Measurements from ENCODE around the gene THSD7B.

THSD7B gene

GRCh38 chr2:137205324-137205723 lies 440.0 kb downstream of the THSD7B start:
- DNase-seq (ENCODE audit: low spot score), result no peak

GRCh38 chr2:137206069-137206468 lies 440.7 kb downstream of the THSD7B start:
- no peak for DNase-seq (ENCODE audit: low spot score)

GRCh38 chr2:137207030-137207429 lies 441.7 kb downstream of the THSD7B start:
- no peak for DNase-seq (ENCODE audit: low spot score)

GRCh38 chr2:137208431-137208891 lies 443.1 kb downstream of the THSD7B start:
- no peak for DNase-seq (ENCODE audit: low spot score)

GRCh38 chr2:137210039-137210438 lies 444.7 kb downstream of the THSD7B start:
- no peak for DNase-seq (ENCODE audit: low spot score)

- no peak for DNase-seq (ENCODE audit: low spot score)
Observed at GRCh38 chr2:137211761-137212160, 446.4 kb downstream of the THSD7B start.

GRCh38 chr2:137220438-137220993 lies 455.2 kb downstream of the THSD7B start:
- DNase-seq (ENCODE audit: low spot score), result no peak

GRCh38 chr2:137221797-137222492 lies 456.6 kb downstream of the THSD7B start:
- no peak for DNase-seq (ENCODE audit: low spot score)

- DNase-seq (ENCODE audit: low spot score), result no peak
Observed at GRCh38 chr2:137223722-137224121, 458.4 kb downstream of the THSD7B start.

- no peak for DNase-seq (ENCODE audit: low spot score)
Observed at GRCh38 chr2:137228566-137228965, 463.2 kb downstream of the THSD7B start.

- no peak for DNase-seq (ENCODE audit: low spot score)
Observed at GRCh38 chr2:137229834-137230233, 464.5 kb downstream of the THSD7B start.

- DNase-seq (ENCODE audit: low spot score), result no peak
Observed at GRCh38 chr2:137231628-137232027, 466.3 kb downstream of the THSD7B start.

GRCh38 chr2:137232076-137232475 lies 466.7 kb downstream of the THSD7B start:
- DNase-seq (ENCODE audit: low spot score), result no peak

- DNase-seq (ENCODE audit: low spot score), result no peak
Observed at GRCh38 chr2:137233091-137233490, 467.7 kb downstream of the THSD7B start.

GRCh38 chr2:137237055-137237454 lies 471.7 kb downstream of the THSD7B start:
- DNase-seq (ENCODE audit: low spot score), result no peak

- no peak for DNase-seq (ENCODE audit: low spot score)
Observed at GRCh38 chr2:137238065-137238464, 472.7 kb downstream of the THSD7B start.

- no peak for DNase-seq (ENCODE audit: low spot score)
Observed at GRCh38 chr2:137249463-137250130, 484.3 kb downstream of the THSD7B start.

GRCh38 chr2:137250401-137250800 lies 485.1 kb downstream of the THSD7B start:
- DNase-seq (ENCODE audit: low spot score), result no peak

- DNase-seq (ENCODE audit: low spot score), result no peak
Observed at GRCh38 chr2:137251045-137251444, 485.7 kb downstream of the THSD7B start.

- DNase-seq (ENCODE audit: low spot score), result no peak
Observed at GRCh38 chr2:137252934-137253333, 487.6 kb downstream of the THSD7B start.

GRCh38 chr2:137254052-137254451 lies 488.7 kb downstream of the THSD7B start:
- no peak for DNase-seq (ENCODE audit: low spot score)

- no peak for DNase-seq (ENCODE audit: low spot score)
Observed at GRCh38 chr2:137255345-137255744, 490.0 kb downstream of the THSD7B start.

- no peak for DNase-seq (ENCODE audit: low spot score)
Observed at GRCh38 chr2:137255990-137256389, 490.6 kb downstream of the THSD7B start.
